GM18868 (cell line): ENCODE data around the gene CABP1.
"Not testable (repeated sequence)": the region's sequence is repeated elsewhere in the genome, so short reads cannot be mapped to it uniquely, and the experiment has no call there.

Experiments used
- ATAC-seq: cut with Tn5 transposase; IDR thresholded peaks from one replicate; pipeline ENCODE4 v1.9.1; 2021; ENCODE audit warnings: mild to moderate bottlenecking, moderate library complexity; ENCODE audit not compliant: unreplicated experiment

The CABP1 gene

DNA sequence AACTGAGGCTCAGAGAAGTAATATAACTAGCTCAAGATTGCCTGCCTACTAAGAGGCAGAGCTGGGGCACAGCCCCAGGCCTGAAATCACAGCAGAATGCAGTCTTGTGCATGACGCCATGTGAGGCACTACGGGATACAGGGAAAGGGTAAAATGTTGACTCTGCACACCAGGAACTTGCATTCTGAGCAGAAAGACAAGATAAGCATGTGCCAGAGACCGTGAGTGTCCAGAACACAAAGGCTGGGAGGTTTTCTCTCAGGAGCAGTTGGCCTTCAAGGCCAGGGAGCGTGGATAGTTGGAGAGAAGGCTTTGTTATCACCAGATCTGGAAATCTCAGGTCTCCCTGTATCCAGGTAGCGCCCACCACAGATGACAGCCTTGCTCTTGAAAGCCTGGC, 23.3 kb downstream of the CABP1 start:
- ATAC-seq, result no peak

DNA sequence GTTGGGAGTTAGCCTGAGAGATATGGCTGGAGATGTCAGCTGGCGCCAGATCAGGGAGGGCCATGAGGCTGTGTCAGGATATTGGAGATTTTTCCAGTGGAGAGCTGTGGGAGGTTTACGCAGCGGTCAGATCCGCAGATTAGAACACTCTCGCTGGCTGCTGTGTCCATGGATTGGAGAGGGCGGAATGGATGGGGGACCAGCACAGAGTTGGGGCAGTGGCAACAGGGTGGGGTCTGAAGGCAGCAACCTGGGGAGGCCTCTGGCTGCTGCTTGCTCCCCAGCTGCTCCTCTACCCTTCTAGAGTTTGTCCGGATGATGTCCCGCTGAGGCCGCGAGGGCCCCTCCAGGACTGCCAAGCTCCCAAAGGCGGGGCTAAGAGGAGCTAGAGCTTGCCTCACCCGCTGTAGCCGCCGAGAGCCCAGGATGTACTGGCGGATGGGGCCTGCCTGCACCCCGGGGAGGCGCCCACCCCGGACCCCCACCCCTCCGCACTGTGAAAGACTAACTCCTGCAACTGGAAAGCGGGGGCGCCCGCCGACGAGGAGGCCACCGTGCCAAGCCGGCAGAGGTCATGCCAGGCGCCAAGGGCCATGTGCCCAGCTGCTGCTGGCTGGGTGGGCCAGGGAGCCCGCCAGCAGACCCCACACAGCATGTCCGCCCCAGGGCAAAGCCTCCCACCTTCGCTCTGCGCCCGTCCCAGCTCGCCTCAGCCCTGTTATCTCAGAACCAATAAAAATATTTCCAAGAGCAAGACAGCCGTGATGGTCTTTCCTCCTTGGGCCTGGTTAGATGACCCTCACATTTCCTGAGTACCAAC, 26.4 kb downstream of the CABP1 start:
- ATAC-seq, result no peak

DNA sequence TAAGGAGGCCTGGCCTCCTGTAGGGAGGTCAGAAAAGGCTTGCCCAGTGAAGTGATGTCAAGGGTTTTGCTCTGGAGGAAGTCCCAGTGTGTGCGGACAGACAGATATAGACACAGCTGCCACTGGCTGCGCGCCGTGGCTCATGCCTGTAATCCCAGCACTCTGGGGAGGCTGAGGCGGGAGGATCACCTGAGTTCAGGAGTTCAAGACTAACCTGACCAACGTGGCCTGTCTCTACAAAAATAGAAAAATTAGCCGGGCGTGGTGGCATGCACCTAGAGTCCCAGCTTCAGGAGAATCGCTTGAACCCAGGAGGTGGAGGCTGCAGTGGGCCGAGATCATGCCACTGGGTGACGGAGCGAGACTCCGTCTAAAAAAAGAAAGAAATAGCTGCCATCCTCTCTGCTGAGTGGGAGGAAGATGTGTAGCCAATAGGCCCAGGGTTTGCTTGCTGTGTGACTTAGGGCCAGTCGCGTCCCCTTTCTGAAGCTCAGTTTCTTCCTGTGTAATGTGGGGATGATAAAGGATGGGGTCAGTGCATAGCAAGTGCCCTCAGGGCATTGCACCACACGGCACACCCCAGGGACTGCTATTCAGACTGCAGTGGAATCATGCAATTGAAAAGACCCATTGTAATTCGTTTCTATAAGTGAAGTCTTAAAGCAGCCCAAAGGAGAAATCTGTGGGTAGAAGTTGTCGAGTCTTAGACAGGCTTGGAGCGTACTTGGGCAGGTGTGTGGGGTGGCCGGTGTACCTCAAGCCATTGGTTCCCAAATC, 27.9 kb downstream of the CABP1 start:
- ATAC-seq, result no peak

DNA sequence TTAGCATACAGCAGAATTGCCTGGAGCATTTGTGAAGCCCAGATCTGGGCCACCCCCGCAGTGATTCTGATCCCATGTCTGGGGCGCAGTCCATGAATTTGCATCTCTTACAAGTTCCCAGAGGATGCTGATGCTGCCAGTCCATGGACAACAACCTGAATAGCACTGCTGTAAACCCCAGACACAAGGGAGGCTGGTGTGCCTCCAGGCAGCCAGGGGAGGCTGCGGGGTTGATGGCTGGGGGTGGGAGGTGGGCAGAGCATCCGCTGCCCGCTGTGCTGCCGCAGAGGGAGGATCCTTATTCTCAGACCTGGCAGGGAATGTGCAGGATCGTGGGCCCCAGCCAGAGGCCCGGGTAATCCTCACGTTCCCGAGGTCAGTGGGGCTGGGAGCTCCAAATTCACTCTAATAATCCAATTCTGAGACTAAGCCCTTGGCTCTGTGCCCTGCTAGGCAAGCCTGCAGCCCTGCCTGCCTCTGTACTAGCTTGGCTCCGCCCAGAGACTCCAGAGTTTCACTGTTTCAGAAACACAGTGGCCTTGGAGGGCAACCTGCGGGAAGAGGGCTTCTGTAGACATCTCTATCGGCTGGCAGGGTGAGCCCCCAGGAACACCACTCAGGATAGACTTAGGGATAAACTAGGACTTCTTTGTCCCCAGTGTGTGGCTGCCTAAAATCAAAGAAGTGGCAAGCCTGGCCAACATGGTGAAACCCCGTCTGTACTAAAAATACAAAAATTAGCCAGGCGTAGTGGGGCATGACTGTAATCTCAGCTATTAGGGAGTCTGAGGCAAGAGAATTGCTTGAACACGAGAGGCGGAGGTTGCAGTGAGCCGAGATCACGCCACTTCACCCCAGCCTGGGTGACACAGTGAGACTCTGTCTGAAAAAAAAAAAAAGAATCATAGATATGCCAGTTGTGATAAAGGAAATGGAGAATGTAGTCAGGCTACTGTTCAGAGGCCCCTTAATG, 28.7 kb downstream of the CABP1 start:
- ATAC-seq, result peak; percentile 68

DNA sequence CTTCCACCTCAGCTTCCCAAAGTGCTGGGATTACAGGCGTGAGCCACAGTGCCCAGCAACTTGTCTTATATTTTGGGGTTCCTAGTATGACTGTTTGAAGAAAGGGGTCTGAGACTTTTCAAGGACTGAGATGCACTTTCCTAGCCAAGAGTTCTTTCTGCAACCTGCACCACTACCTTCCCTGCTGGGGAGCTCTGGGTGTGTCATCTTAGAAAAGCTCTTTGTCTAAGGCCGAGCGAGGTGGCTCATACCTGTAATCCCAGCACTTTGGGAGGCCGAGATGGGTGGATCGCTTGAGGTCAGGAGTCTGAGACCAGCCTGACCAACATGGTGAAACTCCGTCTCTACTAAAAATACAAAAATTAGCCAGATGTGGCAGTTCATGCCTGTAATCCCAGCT, 29.8 kb downstream of the CABP1 start:
- not testable (repeated sequence) for ATAC-seq

DNA sequence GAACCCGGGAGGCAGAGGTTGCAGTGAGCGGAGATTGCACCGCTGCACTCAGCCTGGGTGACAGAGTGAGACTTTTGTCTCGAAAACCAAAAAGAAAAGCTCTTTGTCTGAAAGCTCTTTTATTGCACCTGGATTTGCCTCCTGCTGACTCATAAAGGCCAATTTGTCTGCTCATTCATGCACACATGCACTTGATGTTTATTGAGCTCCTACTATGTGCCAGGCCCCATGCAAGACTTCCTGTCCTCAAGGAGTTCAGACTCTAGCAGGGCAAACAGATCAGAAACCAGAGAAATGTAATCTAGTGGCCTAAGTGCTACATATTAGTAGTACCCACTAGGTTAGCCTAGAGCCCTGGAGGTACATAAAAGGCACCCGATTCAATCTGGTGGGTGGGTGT, 30.2 kb downstream of the CABP1 start:
- no peak for ATAC-seq

DNA sequence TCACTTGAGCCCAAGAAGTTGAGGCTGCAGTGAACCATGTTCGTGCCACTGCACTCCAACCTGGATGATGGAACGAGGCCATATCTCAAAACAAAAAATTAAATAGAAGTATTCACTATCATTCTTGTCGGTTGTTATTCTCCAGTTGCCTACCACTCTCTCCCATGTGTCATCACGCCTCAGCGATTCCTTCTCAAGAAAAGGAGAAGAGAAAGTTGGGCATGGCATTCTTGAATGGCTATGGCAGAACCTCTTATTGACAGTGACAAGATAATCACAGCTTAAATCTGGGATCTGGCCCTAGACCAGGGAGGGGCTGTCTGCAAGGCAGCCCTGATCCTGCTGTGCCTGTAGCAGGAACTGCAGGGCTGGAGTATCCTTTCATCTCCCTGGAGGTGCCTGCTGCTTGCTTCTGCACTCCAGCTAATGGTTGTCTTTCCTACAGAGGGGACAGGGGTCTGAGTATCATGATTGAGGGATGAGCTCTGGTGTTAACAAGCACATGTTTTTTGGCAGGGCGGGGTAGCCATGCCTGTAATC, 33.7 kb downstream of the CABP1 start:
- ATAC-seq, result no peak

DNA sequence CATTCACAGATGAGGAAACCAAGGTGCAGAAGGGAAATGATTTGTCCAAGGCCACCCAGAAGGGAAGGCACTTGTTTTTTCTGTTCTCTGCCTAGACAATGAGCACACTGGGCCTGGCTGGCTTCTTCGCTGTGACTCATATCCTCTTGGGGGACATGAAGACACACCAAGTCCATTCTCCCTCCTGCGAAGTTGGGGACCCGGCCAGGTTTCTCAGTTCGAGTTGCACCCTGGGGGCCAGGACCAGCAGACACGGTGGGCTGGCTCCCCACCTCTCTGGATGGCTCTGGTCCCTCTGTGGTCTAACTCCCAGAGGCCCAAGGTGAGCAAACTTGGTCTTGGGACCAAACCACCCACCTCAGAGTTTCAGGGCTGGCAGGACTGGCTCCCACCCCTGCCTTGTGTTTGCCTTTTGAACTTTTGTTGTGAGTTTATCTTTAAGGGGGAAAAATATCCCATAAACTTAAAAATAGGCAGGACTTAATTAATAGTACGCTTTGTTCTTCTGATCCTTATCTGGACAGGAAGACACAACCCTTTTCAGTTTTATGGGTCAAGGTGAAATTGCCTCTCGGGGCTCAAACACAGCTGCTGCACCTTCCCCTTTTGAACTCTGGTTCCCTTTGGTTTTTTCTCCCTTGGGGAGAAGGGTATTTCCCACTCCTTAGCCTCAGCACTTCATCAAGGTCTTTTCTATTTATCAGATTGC, 37.5 kb downstream of the CABP1 start:
- peak; percentile 63 for ATAC-seq

DNA sequence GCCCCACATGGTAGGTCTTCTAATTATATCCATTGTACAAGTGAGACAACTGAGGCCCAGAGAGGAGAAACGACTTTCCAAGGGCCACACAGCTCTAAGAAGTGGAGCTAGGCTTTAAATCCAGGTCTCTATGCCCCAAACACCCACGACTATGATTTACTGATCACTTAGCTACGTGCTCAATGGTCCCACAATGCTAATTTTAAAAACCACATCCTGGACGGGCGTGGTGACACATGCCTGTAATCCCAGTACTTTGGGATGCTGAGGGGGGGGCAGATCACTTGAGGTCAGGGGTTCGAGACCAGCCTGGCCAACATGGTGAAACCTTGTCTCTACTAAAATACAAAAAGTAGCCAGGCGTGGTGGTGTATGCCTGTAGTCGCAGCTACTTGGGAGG, 38.1 kb downstream of the CABP1 start:
- ATAC-seq, result peak; percentile 6

DNA sequence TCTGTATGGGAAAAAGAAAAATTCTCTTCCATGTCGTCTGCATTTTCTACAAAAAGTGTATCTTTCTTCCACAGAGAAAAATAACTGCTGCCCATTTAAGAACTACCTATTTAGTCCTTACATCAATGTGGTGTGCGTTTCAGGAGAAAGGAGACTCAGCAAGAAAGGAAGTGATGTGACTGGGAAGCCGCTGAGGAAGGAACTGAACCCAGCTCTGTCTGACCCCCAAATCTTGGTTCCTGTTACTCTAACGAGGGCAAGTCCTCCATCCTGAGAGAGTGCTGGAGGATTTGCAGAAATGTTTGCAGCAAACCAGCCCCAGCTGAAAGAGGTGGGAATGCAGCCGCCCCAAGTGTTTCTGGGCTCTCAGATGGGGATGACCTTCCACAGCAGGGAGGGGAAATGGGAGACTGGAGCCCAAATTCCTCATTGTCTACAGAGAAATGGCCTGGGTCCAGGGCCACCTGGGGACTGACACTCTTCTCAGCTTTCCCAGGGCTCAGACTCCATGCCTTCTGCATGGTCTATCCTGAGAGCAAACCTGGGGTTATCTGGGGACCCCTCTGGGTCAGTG, 39.8 kb downstream of the CABP1 start:
- no peak for ATAC-seq

DNA sequence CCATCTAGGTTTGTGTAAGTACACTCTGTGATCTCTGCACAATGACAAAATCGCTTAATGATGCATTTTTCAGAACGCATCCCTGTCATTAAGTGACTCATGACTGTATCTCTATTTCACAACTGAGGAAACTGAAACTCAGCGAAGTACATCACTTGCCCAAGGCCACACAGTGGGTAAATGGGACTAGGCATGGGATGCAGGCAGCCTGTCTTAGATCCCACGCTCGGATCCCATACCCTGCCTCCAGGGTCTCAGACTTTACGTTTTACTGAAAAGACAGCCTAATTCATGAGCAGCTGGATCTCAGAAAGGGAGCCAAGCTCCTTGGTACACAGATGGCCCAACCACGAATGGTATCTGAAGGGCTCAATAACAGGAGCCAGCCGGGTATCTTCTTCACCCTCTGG, 44.1 kb downstream of the CABP1 start:
- no peak for ATAC-seq

DNA sequence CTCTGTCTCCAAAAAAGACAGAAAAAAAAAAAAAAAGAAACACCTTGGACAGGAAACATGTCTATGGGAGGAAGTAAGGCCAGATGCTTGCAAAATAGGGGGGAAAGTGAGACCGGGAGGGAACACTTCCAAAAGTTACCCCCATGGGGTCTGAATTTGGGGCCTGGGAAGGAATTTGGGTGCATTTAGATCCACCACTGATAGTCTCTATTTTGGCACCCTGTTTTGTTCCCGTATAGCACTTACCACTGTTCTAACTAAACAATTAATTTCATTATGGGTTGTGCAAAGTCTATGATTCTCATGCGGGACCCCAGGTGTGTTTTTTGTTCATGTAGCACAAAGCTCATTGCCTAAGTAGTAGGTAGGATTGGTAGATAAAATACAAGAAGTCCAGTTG, 45.1 kb downstream of the CABP1 start:
- ATAC-seq, result no peak

DNA sequence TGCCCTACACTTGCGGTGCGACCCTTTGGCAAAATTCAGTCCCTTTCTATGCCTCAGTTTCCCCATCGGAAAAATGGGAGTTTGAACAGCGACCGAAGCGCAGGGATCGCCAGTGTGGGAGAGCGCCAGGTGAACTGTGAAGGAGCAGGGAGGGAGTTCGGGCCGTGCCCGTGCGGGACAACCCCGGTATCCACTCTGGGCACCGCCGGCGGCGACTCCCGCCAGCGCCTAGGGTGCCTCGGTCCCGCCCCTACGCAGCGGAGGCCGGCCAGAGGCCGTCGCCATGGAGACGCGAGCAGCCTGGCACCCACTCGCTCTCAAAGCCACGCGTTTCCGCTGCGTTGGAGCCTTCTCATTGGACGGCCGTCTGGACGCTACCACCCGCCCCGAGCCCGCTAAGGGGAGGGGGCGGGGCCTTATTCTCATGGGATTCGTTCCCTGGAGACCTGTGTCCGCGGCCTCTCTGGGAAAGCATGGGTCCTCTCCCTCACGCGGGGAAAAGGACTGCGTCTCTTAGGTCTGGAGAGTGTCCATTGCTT, 45.8 kb downstream of the CABP1 start:
- peak; percentile 69 for ATAC-seq

DNA sequence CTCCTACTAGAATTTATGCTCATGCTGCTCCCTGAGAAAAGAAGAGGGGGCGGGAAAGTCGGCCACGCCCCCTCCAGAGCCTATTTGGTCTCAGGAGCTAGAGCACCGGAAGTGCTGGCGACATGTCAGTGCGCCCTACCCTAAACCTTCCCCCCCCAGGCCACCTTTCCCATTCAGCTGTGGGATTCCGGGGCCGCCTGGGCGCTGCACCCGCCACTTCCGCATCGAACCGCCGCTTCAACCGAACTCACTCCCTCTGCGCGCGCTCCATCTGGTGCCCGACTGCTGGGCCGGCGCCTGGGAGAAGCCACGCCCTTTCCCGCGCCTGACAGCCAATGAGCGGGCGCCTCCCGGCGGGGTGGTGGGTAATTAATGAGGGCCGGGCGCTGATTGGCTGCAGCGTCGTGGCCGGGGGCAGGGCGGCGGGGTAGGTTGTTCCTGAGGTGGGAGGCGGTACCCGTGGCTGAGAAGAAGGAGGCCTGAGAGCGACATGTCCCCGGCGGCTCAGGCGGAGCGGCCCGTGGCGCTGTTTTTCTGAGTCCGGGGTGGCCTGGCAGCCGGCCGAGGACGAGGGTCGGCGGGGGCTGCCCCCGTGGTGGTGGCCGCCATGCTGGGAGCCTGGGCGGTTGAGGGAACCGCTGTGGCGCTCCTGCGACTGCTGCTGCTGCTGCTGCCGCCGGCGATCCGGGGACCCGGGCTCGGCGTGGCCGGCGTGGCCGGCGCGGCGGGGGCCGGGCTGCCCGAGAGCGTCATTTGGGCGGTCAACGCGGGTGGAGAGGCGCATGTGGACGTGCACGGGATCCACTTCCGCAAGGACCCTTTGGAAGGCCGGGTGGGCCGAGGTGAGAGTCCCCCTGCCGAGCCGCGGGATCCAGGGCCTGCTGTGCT, 46.5 kb downstream of the CABP1 start, which contains the start of gene MLEC:
MLEC (plus strand) TSS at position 460 of the 888 bp plus-strand sequence; CDS start at position 608, 148 bp downstream.
- peak; percentile 66 for ATAC-seq

DNA sequence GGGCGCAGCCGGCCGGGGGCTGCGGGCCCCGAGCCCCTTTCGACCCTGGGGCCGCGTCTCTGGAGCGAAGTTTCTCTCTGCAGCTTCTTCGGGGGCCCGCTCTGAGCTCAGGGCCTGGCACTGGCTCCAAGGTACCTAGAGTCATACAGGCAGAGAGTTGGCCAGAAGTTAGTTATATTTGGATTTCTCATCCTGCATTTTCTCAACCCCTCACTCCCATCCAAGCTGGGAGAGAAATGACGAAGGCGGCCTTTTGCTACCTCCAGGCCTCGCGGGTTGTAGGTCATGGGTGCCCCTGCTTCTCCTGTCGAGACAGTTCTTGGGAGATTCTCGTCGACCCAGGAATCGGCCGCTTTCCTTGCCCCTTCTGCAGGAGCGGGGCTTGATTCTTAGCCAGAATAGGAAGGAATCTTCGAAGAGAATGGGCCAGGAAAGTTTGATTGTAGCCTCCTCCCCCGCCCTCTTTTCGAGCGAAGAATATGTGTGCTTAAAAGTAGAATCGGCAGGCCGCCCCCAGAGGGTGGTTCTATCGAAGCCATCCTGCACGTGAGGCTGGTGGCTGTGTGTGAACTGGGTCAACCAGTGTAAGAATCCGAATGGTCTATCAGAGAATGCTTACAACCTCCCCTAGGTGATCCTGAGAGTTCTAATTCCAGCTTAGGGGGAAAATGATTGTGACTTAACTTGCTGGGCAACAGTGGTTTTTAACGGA, 47.3 kb downstream of the CABP1 start:
- no peak for ATAC-seq

DNA sequence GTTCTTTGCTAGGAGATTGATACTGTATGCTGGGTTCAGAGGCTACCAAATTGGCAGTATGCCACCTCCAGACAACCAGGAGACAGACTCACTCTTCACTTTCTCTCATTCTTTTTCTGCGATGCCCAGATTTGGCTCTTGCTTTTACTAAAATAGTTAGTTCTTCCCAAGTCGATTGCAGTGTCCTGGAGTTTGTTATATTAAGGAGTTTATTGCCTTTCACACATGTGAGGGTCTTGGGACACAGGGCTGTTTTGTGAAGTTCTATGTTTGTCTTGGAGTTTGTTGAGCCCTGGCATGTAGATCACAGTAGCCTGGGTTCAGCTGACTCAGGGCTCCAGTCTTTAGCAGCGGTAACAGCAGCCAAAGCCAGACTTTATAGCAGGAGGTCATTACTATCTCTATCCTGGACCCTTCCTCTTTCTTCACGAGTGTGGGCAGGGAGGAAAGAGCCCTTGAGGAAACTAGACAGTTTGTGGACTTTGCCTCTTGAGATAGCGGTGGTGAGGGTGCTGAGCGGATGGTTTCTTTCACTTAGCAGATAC, 48.2 kb downstream of the CABP1 start:
- ATAC-seq, result no peak

DNA sequence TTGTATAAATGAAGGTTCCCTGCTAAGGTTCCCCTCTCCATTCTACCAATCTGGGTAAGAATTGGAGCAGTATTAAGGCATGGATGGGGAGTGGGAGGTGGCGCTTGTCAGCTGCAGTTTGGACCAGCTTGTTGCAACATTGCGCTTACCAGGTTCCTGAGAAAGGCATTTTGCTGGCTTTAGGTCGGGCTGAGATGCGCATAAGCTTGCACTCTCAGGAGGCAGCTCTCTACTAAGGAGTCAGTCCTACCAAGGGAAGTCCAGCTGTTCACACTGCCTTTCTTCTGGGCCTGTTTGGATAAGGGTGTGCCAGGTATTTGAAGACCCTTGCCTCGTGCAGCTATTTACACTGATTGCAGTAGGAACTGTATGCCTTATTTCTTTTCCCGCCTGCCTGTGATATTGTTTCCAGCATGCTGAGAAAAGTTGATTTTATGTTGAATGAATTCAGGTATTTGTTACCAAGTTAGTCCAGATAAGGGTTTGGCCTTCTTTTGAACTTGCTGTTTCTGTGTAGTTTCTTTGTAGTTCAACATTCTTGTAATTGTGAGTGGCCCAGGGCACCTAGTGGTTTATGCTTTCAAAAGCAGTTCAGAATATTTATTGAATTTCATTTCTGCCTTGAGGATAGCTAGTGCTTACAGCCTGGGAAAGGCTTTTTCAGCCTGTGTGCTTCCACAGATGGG, 49.1 kb downstream of the CABP1 start:
- ATAC-seq, result no peak
